Natural killer cell (primary cell): ENCODE measurements around the gene SNX7. TPM values are rescaled to one million over a fixed set of nuclear protein-coding genes. Genes with fewer than 3 reads are reported as not detected.

Experiments
- ATAC-seq, 3 donors: fragments of 150-1000 bp in 2 of 3; fragments of 200-7000 bp in 1 of 3; cut with Tn5 transposase; 1 replicate in 1 of 3; 2 replicates in 2 of 3; pipeline ENCODE4 v1.10.0; 2021; ENCODE audit warnings: mild to moderate bottlenecking in 2 of 3, moderate library complexity in 2 of 3
- DNase-seq, 2 donors: peaks; one replicate each; pipeline versions ENCODE4 v3.0.0 to v3.0.0-alpha.2; 2013 to 2021; ENCODE audit warnings: mixed read lengths in 1 of 2
- H3K27ac ChIP-seq: one replicate; pipeline ENCODE4 v1.5.1; 2013; ENCODE audit warnings: mild to moderate bottlenecking, low read length
- H3K27me3 ChIP-seq: one replicate; pipeline ENCODE4 v1.6.1; 2013; ENCODE audit warnings: low read length; ENCODE audit not compliant: control insufficient read depth, insufficient read depth
- H3K36me3 ChIP-seq: one replicate; pipeline ENCODE4 v1.6.1; 2013; ENCODE audit warnings: low read length; ENCODE audit not compliant: control insufficient read depth, insufficient read depth
- H3K4me1 ChIP-seq: one replicate; pipeline ENCODE4 v1.6.1; 2013; ENCODE audit warnings: low read length; ENCODE audit not compliant: control insufficient read depth, insufficient read depth
- H3K4me3 ChIP-seq: one replicate; pipeline ENCODE4 v1.5.1; 2013; ENCODE audit warnings: low read length
- H3K9me3 ChIP-seq: one replicate; pipeline ENCODE4 v1.6.1; 2013; ENCODE audit warnings: low read length; ENCODE audit not compliant: control insufficient read depth, insufficient read depth
- H3K27ac Mint-ChIP-seq, 2 donors: one replicate each; pipeline ENCODE4 v1.8.0; 2022; ENCODE audit warnings: mild to moderate bottlenecking in 2 of 2, mixed read lengths in 2 of 2, moderate library complexity in 1 of 2
- H3K27me3 Mint-ChIP-seq, 2 donors: one replicate each; pipeline ENCODE4 v1.8.0; 2022; ENCODE audit warnings: low read depth in 2 of 2, mixed read lengths in 2 of 2
- H3K36me3 Mint-ChIP-seq: one replicate; pipeline ENCODE4 v1.8.0; 2022; ENCODE audit warnings: mixed read lengths
- H3K4me1 Mint-ChIP-seq, 2 donors: one replicate each; pipeline ENCODE4 v1.8.0; 2022; ENCODE audit warnings: mixed read lengths in 2 of 2
- H3K4me3 Mint-ChIP-seq: one replicate; pipeline ENCODE4 v1.8.0; 2022; ENCODE audit warnings: mild to moderate bottlenecking, moderate library complexity, mixed read lengths
- H3K9me3 Mint-ChIP-seq, 2 donors: one replicate each; pipeline ENCODE4 v1.8.0; 2022; ENCODE audit warnings: mixed read lengths in 2 of 2
- CTCF ChIP-seq: fragments of 200-600 bp; IDR thresholded peaks from one replicate; pipeline ENCODE4 v1.8.0; 2022; ENCODE audit warnings: antibody characterized with exemption
- WGBS: methylation state at CpG from one replicate; pipeline ENCODE4 v1.1.7; 2013; ENCODE audit warnings: missing lambda C conversion rate; ENCODE audit not compliant: insufficient coverage; 5-methylcytosine and 5-hydroxymethylcytosine counted together
- intact Hi-C: fragments of 100-400 bp; cut with micrococcal nuclease; formaldehyde crosslinking; loops from one replicate; pipeline ENCODE4 v1.14.2; 2022
- total RNA-seq, 4 donors: library from RNA; stranded (reverse); fragments of 120-200 nt in 1 of 4; gene quantifications; one replicate each; pipeline versions ENCODE4 v1.2.3 to v1.2.4, GENCODE V29; 2013 to 2022

SNX7 gene
- total RNA-seq, 3 donors from 2014 or later (not counting 1 experiment from before 2014, with no cell fraction given), result 0.14 to 0.93 TPM; not detected in 1

GRCh38 chr1:98697781-98698180 lies 36.3 kb downstream of the SNX7 start:
- no peaks in the 10 kb centered on the region for H3K4me1 Mint-ChIP-seq
- H3K4me3 ChIP-seq, result no peak overlapping the region
- H3K9me3 ChIP-seq, result no peaks in the 10 kb centered on the region

GRCh38 chr1:98698625-98699024 lies 37.1 kb downstream of the SNX7 start:
- Mint-ChIP-seq H3K27ac (no peak overlapping the region), H3K36me3 (no peaks in the 10 kb centered on the region), H3K27me3 (no peaks in the 10 kb centered on the region), H3K9me3 (peaks cover 0 to 6% of the 10 kb centered on the region in 2 donors), H3K4me3 (no peak overlapping the region), H3K4me1 (no peaks in the 10 kb centered on the region)
- H3K4me1 ChIP-seq, result no peaks in the 10 kb centered on the region
- intact Hi-C loops, result no loop called here
- H3K4me3 ChIP-seq, result no peak overlapping the region
- no peaks in the 10 kb centered on the region for H3K9me3 ChIP-seq
- no peaks in the 10 kb centered on the region for H3K27me3 ChIP-seq
- no peak for DNase-seq
- WGBS, result 83% methylated on average over 2 of the region's 3 CpGs
- no peaks in the 10 kb centered on the region for H3K36me3 ChIP-seq
- ATAC-seq, result no peak
- no peak for TF ChIP-seq CTCF
- H3K27ac ChIP-seq, result no peak overlapping the region

More at GRCh38 chr1:98697781-98698180, 36.3 kb downstream of the SNX7 start:
- ATAC-seq, result no peak
- intact Hi-C loops, result no loop called here
- H3K27ac ChIP-seq, result no peak overlapping the region
- Mint-ChIP-seq H3K4me3 (no peak overlapping the region), H3K27ac (no peak overlapping the region), H3K36me3 (no peaks in the 10 kb centered on the region), H3K9me3 (peaks cover 0 to 6% of the 10 kb centered on the region in 2 donors), H3K27me3 (no peaks in the 10 kb centered on the region)
- H3K4me1 ChIP-seq, result no peaks in the 10 kb centered on the region
- TF ChIP-seq CTCF, result no peak
- DNase-seq, result no peak
- no peaks in the 10 kb centered on the region for H3K27me3 ChIP-seq
- no peaks in the 10 kb centered on the region for H3K36me3 ChIP-seq
- WGBS, result no CpG with 5 or more reads among the region's 1 CpG

GRCh38 chr1:98700228-98700627 lies 38.7 kb downstream of the SNX7 start:
- H3K36me3 Mint-ChIP-seq, result no peaks in the 10 kb centered on the region
- no peak for TF ChIP-seq CTCF

GRCh38 chr1:98702976-98703375 lies 41.5 kb downstream of the SNX7 start:
- WGBS, result no CpG with 5 or more reads among the region's 1 CpG
- ATAC-seq, result no peak
- intact Hi-C loops, result no loop called here
- Histone ChIP-seq H3K9me3 (no peaks in the 10 kb centered on the region), H3K27ac (no peak overlapping the region), H3K4me1 (no peaks in the 10 kb centered on the region), H3K27me3 (no peaks in the 10 kb centered on the region), H3K36me3 (no peaks in the 10 kb centered on the region), H3K4me3 (no peak overlapping the region)
- Mint-ChIP-seq H3K9me3 (peaks cover 7 to 8% of the 10 kb centered on the region in 2 donors), H3K4me3 (no peak overlapping the region), H3K27ac (no peak overlapping the region), H3K27me3 (no peaks in the 10 kb centered on the region), H3K36me3 (no peaks in the 10 kb centered on the region), H3K4me1 (no peaks in the 10 kb centered on the region)
- TF ChIP-seq CTCF, result no peak
- DNase-seq, result no peak

More at GRCh38 chr1:98700228-98700627, 38.7 kb downstream of the SNX7 start:
- Mint-ChIP-seq H3K4me3 (no peak overlapping the region), H3K9me3 (peaks cover 0 to 6% of the 10 kb centered on the region in 2 donors), H3K4me1 (no peaks in the 10 kb centered on the region), H3K27me3 (no peaks in the 10 kb centered on the region), H3K27ac (no peak overlapping the region)
- H3K4me1 ChIP-seq, result no peaks in the 10 kb centered on the region
- ATAC-seq (no peak), DNase-seq (no peak)
- intact Hi-C loops, result no loop called here
- H3K9me3 ChIP-seq, result no peaks in the 10 kb centered on the region
- no peak overlapping the region for H3K4me3 ChIP-seq
- H3K36me3 ChIP-seq, result no peaks in the 10 kb centered on the region
- no peak overlapping the region for H3K27ac ChIP-seq
- no peaks in the 10 kb centered on the region for H3K27me3 ChIP-seq
